Activated naive CD4-positive, alpha-beta T cell treated with anti-CD3 and anti-CD28 coated beads for 36 hours (primary cell): ENCODE results near the gene GLRB. TPM values are rescaled to one million over a fixed set of nuclear protein-coding genes. Genes with fewer than 3 reads are reported as not detected.

Experiments used
- CTCF ChIA-PET: fragments of 350-600 bp; sonication (Branson Sonifier 250); formaldehyde crosslinking; loops from one replicate; lab custom pipeline; 2021; ENCODE audit warnings: antibody characterized with exemption; lab: Charles Lee
- DNase-seq: peaks from one replicate; pipeline ENCODE4 v3.0.0-alpha.2; 2020
- H3K27ac Mint-ChIP-seq: one replicate; pipeline ENCODE4 v1.8.0; 2021; ENCODE audit warnings: mild to moderate bottlenecking, mixed read lengths
- H3K27me3 Mint-ChIP-seq: one replicate; pipeline ENCODE4 v1.8.0; 2021; ENCODE audit warnings: low read depth, mixed read lengths
- H3K36me3 Mint-ChIP-seq: one replicate; pipeline ENCODE4 v1.8.0; 2021; ENCODE audit warnings: low read depth, mixed read lengths
- H3K4me1 Mint-ChIP-seq: one replicate; pipeline ENCODE4 v1.8.0; 2021; ENCODE audit warnings: low read depth, mixed read lengths
- H3K4me3 Mint-ChIP-seq: one replicate; pipeline ENCODE4 v1.8.0; 2021; ENCODE audit warnings: mild to moderate bottlenecking, moderate library complexity, mixed read lengths
- H3K9me3 Mint-ChIP-seq: one replicate; pipeline ENCODE4 v1.8.0; 2021; ENCODE audit warnings: mixed read lengths
- intact Hi-C: fragments of 100-400 bp; cut with micrococcal nuclease; formaldehyde crosslinking; loops from one replicate; pipeline ENCODE4 v1.15.1; 2023
- total RNA-seq, 2 experiments: library from RNA; stranded (reverse); gene quantifications; one replicate each; pipeline ENCODE4 v1.2.3, GENCODE V29; 2021

GLRB gene
- total RNA-seq, 2 experiments from 2014 or later = not detected

DNA sequence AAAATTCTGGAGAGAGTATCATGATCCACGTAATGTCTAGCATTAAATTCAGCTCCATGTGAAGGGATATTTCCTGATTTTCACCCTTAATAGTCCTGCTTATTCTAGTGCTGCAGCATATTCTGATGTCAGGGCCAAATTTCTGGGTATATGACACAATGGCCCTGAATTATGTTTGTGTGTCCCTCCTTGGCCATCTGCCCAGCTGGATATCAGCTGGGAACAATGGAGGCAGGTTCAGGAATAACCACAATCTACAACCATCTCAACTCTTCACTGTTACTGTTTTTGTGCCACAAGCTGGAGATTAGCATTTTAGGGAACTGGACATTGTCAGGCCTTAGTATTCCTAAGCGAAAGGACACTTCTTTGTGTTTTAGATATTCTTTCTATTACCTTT is 3.5 kb downstream of the GLRB start:
- CTCF ChIA-PET = no interaction called here
- H3K4me1 Mint-ChIP-seq = no peaks in the 10 kb centered on the region
- intact Hi-C loops = no loop called here
- no peaks in the 10 kb centered on the region for H3K36me3 Mint-ChIP-seq
- peaks cover 11% of the 10 kb centered on the region for H3K27me3 Mint-ChIP-seq
- H3K27ac Mint-ChIP-seq = no peak overlapping the region
- H3K4me3 Mint-ChIP-seq = no peak overlapping the region
- H3K9me3 Mint-ChIP-seq = no peaks in the 10 kb centered on the region
- DNase-seq = no peak

DNA sequence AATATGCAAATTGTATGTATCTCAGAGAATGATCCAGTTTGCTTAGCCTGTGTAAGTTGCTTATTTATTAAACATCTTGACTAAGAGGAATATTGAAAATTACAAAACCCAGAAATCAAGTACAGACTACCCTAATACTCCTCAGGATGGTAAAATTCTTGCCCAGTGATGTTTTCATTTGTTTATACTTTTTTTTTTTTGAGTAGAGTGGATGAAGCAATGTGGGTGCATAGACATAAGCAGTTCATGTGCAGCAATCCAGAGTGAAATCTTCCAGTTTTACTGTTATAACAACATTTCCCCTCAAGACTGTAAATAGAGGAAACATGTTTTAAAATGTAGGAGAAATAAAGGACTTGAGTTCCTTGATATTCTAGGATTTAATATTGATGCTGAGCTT is 4.7 kb downstream of the GLRB start:
- no peaks in the 10 kb centered on the region for H3K4me1 Mint-ChIP-seq
- CTCF ChIA-PET = no interaction called here
- no peaks in the 10 kb centered on the region for H3K9me3 Mint-ChIP-seq
- H3K27me3 Mint-ChIP-seq = peaks cover 9% of the 10 kb centered on the region
- no peaks in the 10 kb centered on the region for H3K36me3 Mint-ChIP-seq
- no peak overlapping the region for H3K4me3 Mint-ChIP-seq
- intact Hi-C loops = no loop called here
- DNase-seq = no peak
- no peak overlapping the region for H3K27ac Mint-ChIP-seq

- H3K27me3 Mint-ChIP-seq = no peaks in the 10 kb centered on the region
- H3K4me3 Mint-ChIP-seq = no peak overlapping the region
- H3K4me1 Mint-ChIP-seq = no peaks in the 10 kb centered on the region
- no peak overlapping the region for H3K27ac Mint-ChIP-seq
- H3K36me3 Mint-ChIP-seq = no peaks in the 10 kb centered on the region
- DNase-seq = no peak
- peaks cover 3% of the 10 kb centered on the region for H3K9me3 Mint-ChIP-seq
- CTCF ChIA-PET = no interaction called here
- intact Hi-C loops = no loop called here
These were observed 19.8 kb downstream of the GLRB start for GRCh38 chr4:157095716-157096115.

GRCh38 chr4:157096439-157096838 is 20.5 kb downstream of the GLRB start:
- intact Hi-C loops = no loop called here
- CTCF ChIA-PET = no interaction called here

GRCh38 chr4:157099506-157099905 is 23.6 kb downstream of the GLRB start:
- intact Hi-C loops = no loop called here
- no peaks in the 10 kb centered on the region for H3K27me3 Mint-ChIP-seq
- CTCF ChIA-PET = no interaction called here
- no peaks in the 10 kb centered on the region for H3K36me3 Mint-ChIP-seq
- H3K4me3 Mint-ChIP-seq = no peak overlapping the region
- no peaks in the 10 kb centered on the region for H3K4me1 Mint-ChIP-seq
- H3K9me3 Mint-ChIP-seq = peaks cover 5% of the 10 kb centered on the region
- DNase-seq = no peak
- H3K27ac Mint-ChIP-seq = no peak overlapping the region

More at GRCh38 chr4:157096439-157096838, 20.5 kb downstream of the GLRB start:
- Mint-ChIP-seq H3K4me1 (no peaks in the 10 kb centered on the region), H3K27me3 (no peaks in the 10 kb centered on the region), H3K9me3 (peaks cover 3% of the 10 kb centered on the region), H3K36me3 (no peaks in the 10 kb centered on the region), H3K27ac (no peak overlapping the region), H3K4me3 (no peak overlapping the region)
- no peak for DNase-seq

GRCh38 chr4:157104541-157104940 is 28.6 kb downstream of the GLRB start:
- no peak overlapping the region for H3K4me3 Mint-ChIP-seq
- H3K9me3 Mint-ChIP-seq = peaks cover 4% of the 10 kb centered on the region
- H3K4me1 Mint-ChIP-seq = no peaks in the 10 kb centered on the region
- no peaks in the 10 kb centered on the region for H3K27me3 Mint-ChIP-seq
- intact Hi-C loops = no loop called here
- no peak for DNase-seq
- H3K27ac Mint-ChIP-seq = no peak overlapping the region
- no peaks in the 10 kb centered on the region for H3K36me3 Mint-ChIP-seq
- CTCF ChIA-PET = no interaction called here

DNA sequence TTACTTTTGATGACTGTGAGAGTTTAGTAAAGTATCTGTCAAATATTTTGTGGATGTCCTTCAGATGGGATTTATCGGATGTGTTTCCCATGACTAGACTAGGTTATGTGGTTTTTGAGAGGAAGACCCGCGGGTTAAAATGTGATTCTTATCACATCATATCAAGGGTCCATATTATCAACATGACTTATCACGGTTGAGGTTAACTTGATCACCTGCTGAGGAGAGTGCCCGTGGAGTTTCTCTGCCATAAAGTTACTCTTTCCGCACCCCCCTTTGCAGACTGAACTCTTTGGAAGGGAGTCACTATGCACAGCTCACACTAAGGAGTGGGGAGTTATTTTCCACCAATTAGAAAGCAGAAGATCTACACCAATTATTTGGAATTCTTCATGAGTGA is 38.7 kb downstream of the GLRB start:
- no peak overlapping the region for H3K4me3 Mint-ChIP-seq
- intact Hi-C loops = no loop called here
- no peaks in the 10 kb centered on the region for H3K27me3 Mint-ChIP-seq
- H3K27ac Mint-ChIP-seq = no peak overlapping the region
- H3K36me3 Mint-ChIP-seq = no peaks in the 10 kb centered on the region
- DNase-seq = no peak
- H3K4me1 Mint-ChIP-seq = no peaks in the 10 kb centered on the region
- H3K9me3 Mint-ChIP-seq = peaks cover 6% of the 10 kb centered on the region
- CTCF ChIA-PET = interaction anchor here (0.6 kb wide), 1 partner anchor 488 kb away, joined by 3 read pairs; no protein-coding TSS in a partner anchor

- no peaks in the 10 kb centered on the region for H3K27me3 Mint-ChIP-seq
- no peaks in the 10 kb centered on the region for H3K36me3 Mint-ChIP-seq
These were observed 39.8 kb downstream of the GLRB start for GRCh38 chr4:157115613-157116335.

GRCh38 chr4:157121401-157121800 is 45.5 kb downstream of the GLRB start:
- Mint-ChIP-seq H3K27ac (no peak overlapping the region), H3K4me3 (no peak overlapping the region), H3K4me1 (no peaks in the 10 kb centered on the region), H3K36me3 (no peaks in the 10 kb centered on the region), H3K9me3 (peaks cover 3% of the 10 kb centered on the region), H3K27me3 (no peaks in the 10 kb centered on the region)
- DNase-seq = no peak
- intact Hi-C loops = no loop called here
- CTCF ChIA-PET = no interaction called here

More at GRCh38 chr4:157115613-157116335, 39.8 kb downstream of the GLRB start:
- no peak overlapping the region for H3K27ac Mint-ChIP-seq
- intact Hi-C loops = no loop called here
- peaks cover 6% of the 10 kb centered on the region for H3K9me3 Mint-ChIP-seq
- CTCF ChIA-PET = no interaction called here
- DNase-seq = no peak
- H3K4me3 Mint-ChIP-seq = no peak overlapping the region
- H3K4me1 Mint-ChIP-seq = no peaks in the 10 kb centered on the region

DNA sequence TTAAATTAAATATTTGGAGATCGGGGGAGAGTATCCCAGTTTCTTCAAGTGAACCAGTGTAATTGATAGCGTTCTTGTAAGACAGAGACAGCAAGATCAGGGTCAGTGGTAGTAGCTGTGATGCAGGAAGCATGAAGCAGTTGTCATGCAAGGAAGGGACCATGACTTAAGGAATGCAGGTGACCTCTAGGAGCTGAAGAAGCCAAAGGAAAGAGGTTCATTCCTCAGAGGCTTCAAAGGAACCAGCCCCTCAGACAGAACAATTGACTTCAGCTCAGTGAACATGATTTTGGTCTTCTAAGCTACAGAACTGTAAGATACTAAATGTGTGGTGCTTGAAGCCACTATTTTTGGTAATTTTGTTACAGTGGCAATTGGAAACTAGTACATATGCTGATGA is 51.6 kb downstream of the GLRB start:
- no peak overlapping the region for H3K27ac Mint-ChIP-seq
- CTCF ChIA-PET = no interaction called here
- H3K4me3 Mint-ChIP-seq = no peak overlapping the region
- no peaks in the 10 kb centered on the region for H3K36me3 Mint-ChIP-seq
- H3K9me3 Mint-ChIP-seq = no peaks in the 10 kb centered on the region
- DNase-seq = no peak
- intact Hi-C loops = no loop called here
- no peaks in the 10 kb centered on the region for H3K4me1 Mint-ChIP-seq
- no peaks in the 10 kb centered on the region for H3K27me3 Mint-ChIP-seq

- intact Hi-C loops = no loop called here
- DNase-seq = no peak
- CTCF ChIA-PET = no interaction called here
These were observed 52.4 kb downstream of the GLRB start for GRCh38 chr4:157128395-157128794.

GRCh38 chr4:157141976-157142375 is 66.0 kb downstream of the GLRB start:
- no peak overlapping the region for H3K27ac Mint-ChIP-seq
- intact Hi-C loops = no loop called here
- H3K9me3 Mint-ChIP-seq = no peaks in the 10 kb centered on the region
- H3K27me3 Mint-ChIP-seq = no peaks in the 10 kb centered on the region
- CTCF ChIA-PET = no interaction called here
- no peak for DNase-seq
- no peaks in the 10 kb centered on the region for H3K4me1 Mint-ChIP-seq
- no peak overlapping the region for H3K4me3 Mint-ChIP-seq
- no peaks in the 10 kb centered on the region for H3K36me3 Mint-ChIP-seq

More at GRCh38 chr4:157128395-157128794, 52.4 kb downstream of the GLRB start:
- no peak overlapping the region for H3K27ac Mint-ChIP-seq
- H3K4me1 Mint-ChIP-seq = no peaks in the 10 kb centered on the region
- H3K9me3 Mint-ChIP-seq = no peaks in the 10 kb centered on the region
- no peaks in the 10 kb centered on the region for H3K36me3 Mint-ChIP-seq
- no peaks in the 10 kb centered on the region for H3K27me3 Mint-ChIP-seq
- no peak overlapping the region for H3K4me3 Mint-ChIP-seq

DNA sequence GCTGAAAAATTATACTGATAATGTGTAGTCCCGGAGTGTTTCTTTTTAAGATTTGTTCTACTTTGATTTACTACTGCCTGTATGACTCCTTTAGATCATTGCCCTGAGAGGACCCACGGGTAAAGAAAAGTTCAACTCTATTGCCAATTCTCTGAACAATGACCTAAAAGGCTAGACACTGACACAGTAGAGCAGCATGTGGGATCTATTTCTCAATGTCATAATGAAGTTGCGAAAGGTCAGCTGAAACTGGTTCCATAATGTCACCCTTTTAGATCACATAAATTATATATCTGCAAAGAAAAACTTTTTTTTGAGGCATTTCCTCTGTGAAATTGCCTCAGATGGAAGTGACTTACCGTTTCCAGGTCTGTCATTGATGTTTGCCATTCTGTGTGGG is 67.4 kb downstream of the GLRB start:
- Mint-ChIP-seq H3K27ac (no peak overlapping the region), H3K27me3 (no peaks in the 10 kb centered on the region), H3K4me3 (no peak overlapping the region), H3K9me3 (no peaks in the 10 kb centered on the region), H3K4me1 (no peaks in the 10 kb centered on the region), H3K36me3 (no peaks in the 10 kb centered on the region)
- intact Hi-C loops = no loop called here
- CTCF ChIA-PET = no interaction called here
- DNase-seq = no peak
